HG03378 (cell line): ENCODE data around the gene EMILIN2.

Source experiments
- ATAC-seq: cut with Tn5 transposase; IDR thresholded peaks from one replicate; pipeline ENCODE4 v1.9.1; 2021; ENCODE audit warnings: mild to moderate bottlenecking, moderate library complexity; ENCODE audit not compliant: unreplicated experiment

EMILIN2 gene

DNA sequence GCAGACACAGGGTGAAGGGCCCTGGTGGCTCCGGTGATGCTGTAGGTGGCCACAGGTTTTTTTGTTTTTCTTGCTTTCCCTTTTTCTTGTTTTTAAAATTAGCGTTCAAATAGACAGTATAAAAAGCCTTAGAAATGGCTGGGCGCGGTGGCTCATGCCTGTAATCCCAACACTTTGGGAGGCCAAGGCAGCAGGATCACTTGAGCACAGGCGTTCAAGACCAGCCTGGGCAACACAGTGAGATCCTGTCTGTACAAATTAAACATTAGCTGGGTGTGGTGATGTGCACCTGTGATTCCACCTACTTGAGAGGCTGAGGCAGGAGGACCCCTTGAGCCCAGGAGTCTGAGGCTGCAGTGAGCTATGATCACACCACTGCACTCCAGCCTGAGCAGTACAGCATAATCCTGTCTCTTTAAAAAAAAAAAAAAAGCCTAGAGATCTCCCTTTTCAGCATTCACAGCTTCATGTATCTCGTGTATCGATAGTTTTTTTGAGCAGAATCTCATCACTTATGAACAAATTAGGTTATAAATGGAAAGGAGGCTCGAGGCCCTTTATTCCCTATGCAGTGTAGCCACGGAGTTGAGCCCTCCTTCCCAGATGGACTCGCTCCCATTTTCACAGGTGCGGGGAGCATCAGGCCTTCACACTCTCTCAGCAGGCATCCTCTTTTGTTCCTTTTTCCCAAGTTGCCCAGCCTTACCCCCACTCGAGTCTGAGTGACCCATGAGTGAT is 50.8 kb downstream of the EMILIN2 start:
- no peak for ATAC-seq

DNA sequence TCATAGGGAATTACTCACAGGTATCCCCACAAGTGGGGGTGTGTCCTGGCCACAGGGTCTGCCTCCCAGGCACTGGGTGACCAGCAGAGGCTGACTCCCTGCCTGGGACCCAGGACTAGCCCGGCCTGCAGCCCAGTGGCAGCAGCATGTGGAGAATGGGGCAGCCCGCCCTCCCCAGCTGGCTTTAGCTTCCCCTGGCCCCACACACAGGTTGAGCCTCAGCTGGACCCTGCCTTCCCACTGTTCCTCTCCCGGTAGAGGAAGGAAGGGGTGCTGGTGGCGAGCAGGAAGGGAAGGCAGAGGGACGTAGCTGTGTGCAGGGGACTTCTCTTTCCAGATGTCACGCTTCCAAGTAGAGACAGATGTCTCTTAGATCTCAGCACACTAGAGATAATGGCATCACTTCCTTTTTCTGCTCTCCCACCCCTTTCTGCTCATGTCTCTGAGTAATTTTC is 51.4 kb downstream of the EMILIN2 start:
- no peak for ATAC-seq

DNA sequence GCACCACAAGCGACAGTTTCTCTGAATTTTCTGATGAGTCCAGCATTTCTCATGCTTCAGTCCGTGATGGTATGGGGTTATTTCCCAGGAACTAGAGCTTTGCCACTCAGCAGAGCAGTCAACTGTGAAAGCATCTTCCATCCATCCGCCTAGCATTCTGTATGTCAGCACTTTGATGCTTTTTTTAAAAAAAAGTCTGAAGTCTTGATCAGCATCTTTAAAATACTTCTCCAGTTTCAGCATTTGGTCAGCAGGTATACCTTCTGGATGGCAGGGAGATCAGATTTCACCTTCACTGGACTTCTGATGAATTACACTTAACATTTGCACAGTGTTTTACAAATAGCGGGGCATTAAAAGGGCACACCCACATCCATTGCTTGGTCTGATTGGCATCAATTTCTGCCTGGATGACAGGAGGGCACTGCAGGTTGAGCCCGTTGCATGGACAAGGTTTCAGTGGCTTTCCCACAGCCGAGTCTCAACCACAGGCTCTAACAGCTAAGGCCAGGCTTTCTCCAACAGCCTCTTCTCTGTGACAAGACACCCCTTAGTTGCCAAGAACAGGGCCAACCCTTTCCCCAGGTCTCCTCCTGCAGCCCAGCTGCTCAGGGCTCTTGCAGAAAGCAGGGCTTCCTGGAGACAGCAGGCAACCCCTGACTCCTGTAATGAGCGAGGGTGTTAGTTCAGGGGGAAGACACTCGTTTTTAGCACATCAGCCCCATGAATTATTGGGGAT is 54.0 kb downstream of the EMILIN2 start:
- no peak for ATAC-seq

DNA sequence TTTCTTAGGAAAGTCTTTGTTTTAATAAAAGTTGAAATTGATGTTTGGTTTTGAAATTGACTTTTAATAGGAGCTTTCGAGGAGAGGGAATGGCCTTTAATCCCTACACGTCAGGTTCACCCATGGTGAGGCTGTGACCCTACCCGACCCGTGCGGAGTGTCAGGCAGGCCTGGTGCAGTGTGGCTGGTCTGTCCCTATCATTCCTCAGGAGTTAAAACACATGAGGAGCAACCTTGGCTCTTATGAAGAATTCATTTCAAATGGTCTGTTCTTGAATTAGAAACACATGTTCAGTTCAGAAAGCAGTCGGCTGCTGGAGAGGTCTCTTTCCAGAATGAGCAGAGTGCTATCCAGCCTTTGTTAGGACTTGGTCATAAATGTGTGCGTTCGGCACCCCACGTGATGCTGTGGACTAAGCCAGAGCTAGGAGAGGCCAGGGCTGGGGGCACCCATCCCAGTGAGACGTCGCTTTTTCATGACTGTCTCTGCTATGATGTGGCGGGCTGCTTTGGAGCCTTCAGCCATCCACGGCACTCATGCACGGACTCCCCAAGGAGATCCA is 54.7 kb downstream of the EMILIN2 start:
- ATAC-seq = no peak

DNA sequence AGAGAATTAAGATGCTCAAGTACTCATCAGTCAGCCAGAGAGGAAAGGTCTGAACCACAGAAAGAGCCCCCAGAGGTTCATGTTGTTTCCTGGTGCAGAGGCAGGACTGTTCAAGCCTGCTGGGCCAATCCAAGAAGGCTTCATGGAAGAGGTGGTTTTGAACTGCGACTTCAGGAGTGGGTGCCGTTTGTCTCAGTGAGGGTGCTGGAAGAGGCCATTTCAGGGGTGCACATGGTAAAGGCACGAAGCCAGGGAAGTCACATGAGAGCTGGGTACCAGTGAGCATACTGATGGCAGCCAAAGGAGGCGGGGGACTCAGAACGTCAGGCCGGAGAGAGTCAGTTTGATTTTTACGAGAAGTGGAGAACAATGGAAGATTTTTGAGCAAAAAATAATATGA is 55.5 kb downstream of the EMILIN2 start:
- ATAC-seq = no peak

DNA sequence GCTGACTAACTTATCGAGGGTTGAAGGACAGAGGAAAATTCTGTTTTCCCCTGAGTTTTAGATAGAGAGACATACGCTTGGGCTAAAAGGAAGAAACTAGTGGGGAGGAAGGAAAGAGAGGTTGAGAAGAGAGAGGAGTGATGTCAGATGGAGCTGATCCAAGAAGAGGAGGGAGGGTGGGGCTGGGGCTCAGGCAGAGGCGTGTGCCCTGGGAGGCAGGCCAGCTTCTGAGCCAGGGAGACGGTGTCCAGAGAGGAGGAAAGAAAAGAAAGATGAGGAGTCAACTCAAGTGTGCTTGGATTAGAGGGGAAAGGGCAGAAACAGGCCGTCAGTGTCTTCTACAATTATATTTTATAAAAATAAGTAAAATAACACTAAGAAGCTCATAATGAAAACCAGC is 56.2 kb downstream of the EMILIN2 start:
- no peak for ATAC-seq

DNA sequence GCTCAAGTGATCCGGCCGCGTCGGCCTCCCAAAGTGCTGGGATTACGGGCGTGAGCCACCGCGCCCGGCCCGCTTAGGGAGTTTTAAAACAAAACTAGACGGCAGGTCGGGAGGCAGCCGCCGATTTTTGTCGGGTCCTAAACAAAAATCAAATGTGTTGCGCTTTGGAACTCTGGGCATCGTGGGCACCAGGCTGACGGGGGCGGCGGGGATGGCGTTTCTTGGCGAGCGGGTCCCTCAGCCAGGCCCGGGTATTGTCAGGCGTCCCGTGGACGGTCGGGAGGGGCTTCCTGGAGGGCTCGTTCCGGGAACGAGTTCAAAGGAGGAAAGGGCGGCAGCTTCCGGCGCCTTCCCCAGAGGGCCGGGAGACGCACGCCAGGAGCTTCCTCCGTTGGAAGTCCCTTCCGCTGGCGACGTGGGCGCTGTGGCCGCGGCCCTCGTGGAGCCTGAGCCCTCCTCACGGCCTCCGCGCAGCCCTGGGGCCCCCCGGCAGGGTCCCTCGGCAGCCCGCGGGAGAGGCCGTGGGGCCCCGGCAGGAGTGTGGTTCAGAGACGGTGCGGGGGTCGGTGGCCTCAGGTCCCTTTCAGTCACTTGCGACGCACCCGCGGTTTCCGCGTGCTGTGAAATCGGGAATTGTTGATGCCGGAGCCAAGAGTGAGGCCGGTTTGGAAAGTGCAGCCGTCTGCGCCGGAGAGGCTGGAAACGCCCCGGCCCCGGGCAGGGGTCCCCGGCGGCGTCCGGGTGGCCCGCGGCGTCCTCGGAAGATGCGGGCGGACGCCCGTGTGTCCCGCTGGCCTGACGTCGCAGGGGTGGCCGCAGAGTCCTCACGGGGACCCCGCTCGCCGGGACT is 59.3 kb downstream of the EMILIN2 start:
- ATAC-seq = no peak

DNA sequence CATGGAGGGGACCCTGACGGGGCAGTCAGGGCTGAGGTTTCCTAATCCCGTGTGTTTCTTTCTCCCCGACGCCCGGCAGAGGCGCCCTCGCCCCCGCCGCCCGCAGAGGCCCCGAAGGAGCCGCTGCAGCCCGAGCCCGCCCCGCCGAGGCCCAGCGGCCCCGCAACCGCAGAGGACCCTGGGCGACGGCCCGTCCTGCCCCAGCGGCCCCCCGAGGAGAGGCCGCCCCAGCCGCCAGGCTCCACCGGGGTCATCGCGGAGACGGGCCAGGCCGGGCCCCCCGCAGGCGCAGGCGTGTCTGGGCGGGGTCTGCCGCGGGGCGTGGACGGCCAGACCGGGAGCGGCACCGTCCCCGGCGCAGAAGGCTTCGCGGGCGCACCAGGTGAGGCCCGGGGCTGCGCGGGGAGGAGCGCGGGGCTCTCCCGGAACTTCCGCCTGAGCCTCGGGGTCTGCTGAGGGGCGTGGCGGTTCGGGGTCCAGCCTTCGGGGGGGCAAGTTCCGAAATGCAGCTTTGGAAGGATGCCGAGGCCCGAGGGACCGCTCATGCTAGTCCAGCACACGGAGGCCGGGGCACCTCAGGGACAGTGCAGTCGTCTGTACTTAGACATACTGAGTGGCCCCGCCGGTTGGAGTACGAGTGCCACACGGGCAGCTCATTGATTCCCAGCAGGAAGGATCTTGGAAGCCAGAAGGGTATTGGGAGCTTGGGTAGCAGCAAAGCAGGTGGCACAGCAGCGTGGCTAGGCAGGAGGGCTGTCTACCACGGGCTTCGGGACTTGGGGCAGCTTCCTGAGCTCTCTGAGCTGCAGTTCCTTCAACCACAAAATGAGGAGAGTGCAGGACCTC is 60.1 kb downstream of the EMILIN2 start:
- no peak for ATAC-seq

DNA sequence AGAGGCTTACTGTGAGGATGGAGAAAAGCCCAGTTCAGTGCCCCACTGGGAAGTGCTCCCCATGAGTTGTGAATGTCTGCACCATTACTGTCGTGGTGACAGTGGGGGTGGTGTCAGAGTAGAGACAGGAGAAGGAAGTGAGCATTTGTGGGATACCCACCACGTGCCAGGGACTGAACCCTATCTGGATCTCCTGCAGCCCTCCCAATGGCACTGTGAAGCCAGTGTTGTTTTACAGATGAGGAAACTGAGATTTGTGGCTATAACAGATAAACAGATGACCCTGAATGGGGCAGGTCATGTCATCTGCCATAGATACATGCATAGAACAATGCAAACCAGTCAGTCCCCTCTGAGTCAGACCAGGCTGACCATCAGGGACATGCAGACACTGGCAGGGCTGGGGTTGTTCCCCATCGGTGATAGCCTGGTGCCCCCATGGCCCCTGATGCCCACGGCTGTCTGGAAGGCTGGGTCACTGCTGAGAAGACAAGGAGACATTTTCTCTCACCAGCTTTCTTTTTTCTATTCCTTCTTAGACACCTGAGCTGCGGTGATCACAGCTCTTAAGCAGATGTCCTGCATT is 60.8 kb downstream of the EMILIN2 start:
- ATAC-seq = no peak

DNA sequence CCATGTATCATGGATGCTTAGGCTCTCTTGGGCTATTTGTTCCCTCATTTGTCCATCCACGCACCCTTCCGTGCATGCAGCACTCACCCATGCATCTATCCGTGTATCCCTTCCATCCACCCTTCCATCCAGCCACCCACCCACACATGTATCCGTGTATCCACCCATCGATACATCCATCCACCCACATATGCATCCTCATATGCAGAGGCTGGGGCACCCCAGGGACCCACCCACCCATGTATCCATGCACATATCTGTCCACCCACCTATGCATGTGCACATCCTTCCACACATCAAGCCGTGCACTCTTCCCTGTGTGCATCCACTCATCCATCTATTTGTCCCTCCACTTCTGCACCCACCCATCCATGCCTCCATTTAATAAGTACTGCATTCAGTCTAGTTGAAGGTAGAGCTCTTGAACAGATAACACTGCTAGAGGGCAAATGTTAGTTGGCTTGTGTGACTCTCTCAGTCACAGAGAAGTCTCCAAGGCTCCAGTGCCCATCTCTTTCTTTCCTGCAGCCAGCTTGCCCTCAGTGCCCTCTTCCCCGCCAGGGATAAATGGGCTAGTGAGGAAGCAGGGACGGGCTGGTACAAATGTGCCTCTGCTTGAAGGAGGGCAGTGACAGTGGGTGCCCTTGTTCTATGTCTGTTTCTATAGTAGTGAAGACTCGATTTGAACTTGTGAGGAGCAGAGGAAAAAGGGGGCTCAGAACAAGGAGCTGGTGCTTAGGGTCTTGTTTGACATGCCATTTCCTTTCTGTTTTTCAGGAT is 61.5 kb downstream of the EMILIN2 start:
- no peak for ATAC-seq

DNA sequence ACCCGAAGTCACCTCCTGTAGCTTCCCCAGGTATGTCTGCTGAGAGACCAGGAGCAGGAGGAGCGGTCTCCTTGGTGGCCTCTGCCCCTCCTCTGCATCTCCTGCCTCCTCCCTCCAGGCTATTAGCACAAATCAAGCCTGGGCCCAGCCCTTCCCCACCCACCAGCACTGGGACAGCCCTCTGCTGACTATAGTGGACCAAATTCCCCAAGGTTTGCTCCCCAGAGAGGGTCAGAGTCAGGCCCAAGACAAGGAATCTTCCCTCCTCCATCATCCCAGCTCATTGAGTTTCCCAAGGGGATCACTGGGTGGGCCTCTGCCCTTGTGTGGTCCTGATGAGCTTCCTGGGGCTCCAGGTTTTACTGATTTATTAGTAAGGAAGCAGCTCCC is 62.1 kb downstream of the EMILIN2 start:
- ATAC-seq = no peak

DNA sequence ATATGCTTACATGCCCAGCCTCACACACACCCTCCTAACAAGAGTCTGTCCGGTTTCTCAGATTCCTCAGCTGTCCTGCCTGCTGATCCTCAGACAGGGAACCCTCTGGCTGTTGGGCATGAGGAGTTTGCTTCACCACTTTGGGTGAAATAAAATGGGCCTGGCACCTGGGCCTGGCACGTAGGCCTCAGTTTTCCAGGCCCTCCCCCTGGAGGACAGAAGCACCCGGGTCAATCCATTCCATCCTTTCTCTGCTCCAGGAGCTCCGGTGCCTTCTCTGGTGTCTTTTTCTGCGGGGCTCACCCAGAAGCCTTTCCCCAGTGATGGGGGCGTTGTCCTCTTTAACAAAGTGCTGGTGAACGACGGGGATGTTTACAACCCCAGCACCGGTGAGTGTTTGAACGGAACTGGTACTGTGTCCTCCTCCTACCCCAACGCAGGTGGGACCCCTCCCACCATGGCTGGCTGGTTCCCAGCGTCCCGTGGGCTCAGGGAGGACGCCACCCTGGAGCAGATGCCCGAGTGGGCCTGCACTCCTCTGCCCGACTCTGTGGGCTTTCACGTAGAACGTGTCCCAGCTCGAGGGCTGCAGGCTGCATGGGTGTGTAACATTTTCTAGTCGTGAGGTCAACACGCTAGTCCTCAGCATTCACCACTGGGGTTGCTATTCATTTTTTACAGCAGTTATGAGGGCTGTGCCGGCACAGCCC is 62.8 kb downstream of the EMILIN2 start:
- ATAC-seq = no peak

DNA sequence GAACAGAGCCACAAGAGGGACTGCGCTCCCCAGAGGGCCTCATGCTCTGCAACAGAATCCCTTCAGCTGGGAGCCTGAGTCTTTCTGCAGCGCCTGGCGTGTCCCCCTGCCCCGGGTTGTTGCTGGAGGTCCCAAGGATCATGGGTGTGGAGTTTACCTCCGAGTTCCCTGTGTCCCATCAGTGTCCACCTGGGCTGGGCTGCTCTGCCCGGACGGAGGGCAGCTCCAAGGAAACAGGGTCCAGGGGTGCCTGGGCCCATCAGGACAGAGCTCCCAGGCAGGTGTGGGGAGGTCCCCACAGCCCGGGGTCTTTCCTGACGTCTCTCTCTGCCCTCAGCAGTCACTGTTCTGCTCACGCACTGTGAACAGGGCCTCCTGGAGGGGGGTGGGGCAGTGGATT is 63.5 kb downstream of the EMILIN2 start:
- no peak for ATAC-seq

DNA sequence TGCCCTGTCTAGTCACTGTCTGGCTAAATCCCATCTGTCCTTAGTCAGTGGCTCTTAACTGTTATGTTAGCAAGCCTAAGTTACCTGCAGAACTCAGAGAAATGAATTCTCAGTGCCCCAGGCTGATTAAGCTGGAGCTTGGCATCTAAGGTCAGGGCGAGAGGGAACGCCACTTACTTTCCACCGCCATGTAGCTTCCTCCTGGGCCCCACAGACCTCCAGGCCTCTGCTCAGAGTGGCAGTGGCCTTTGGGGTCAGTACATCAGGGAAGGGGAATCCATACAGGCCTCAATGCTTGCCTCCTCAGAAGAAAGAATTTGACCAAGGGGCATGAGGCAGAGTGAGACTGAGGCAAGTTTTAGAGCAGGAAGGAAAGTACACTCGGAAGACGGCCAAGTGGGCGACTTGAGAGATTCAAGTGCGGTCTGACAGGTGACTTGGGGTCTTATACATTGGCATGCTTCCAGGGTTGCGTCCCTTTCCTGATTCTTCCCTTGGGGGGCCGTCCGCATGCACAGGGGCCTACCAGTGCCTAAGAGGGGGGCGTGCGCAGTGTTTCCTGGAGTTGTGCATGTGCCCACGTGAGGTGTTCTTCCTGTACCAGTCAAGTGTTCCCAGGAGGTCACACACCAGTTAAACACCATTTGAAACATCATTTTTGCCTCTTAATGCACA is 64.1 kb downstream of the EMILIN2 start:
- ATAC-seq = no peak

DNA sequence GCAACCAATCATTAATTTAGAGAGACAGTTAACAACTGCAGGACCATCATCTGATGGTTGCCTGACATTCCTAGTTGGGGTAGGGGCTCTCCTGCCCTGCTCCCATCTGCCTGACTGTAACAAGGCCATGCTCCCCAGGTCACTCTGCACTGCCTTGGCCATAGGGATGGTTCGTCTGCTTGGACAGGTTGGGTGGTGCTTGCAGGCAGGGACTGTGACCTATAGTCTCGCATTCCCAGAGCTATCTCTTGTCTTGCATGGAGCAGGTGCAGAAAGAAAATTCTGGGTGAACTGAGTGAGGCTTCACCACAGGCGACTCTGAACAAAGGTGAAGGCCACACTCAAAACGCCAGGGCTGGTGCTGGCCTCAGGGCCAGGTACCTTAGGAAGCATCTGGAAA is 64.7 kb downstream of the EMILIN2 start:
- no peak for ATAC-seq

DNA sequence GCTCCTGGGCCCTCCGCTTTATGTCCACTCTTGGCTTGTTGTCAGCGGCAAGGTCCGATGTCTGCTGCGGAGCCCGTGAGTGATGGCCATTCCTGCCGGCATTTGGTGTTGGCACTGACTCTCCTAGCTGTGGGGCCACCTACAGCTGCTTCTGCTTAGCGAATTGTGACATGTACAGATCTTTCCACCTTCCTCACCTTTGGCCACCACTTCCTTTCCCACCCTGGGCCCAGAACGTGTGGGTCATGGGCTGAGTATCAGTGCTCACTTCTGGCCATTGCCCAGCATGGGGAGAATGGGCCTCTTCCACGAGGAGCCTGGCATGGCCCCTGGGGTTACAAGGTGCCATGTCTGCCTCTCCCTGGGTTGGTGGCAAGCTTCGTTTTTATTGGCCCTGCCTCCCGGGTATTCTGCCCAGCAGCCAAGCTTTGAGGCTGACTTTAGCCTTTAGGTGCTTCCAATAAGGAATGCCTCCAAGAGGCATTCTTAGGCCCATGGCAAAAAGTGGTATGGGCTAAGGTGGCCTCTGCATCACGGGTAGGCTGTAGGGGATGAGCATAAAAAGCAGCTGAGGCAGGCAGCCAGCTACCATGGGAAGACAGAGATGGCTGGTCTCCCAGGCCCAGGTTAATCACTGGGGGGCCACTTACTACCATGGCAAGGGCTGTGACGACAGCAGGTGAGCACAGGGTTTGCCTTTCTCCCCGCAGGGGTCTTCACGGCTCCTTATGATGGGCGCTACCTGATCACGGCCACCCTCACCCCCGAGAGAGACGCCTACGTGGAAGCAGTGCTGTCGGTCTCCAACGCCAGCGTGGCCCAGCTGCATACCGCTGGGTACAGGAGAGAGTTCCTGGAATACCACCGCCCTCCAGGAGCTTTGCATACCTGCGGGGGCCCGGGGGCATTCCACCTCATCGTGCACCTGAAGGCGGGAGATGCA is 65.8 kb downstream of the EMILIN2 start:
- no peak for ATAC-seq
